GM18907 (cell line): ENCODE results near the gene PSEN1.
A peak's percentile ranks its signal among the peaks of the same experiment; 100 is the strongest.

Source experiments
- ATAC-seq: cut with Tn5 transposase; IDR thresholded peaks from one replicate; pipeline ENCODE4 v1.9.1; 2021; ENCODE audit warnings: mild to moderate bottlenecking, moderate library complexity; ENCODE audit not compliant: unreplicated experiment

The PSEN1 gene

GRCh38 chr14:73237786-73238423 is 101.6 kb downstream of the PSEN1 start:
- ATAC-seq = no peak

DNA sequence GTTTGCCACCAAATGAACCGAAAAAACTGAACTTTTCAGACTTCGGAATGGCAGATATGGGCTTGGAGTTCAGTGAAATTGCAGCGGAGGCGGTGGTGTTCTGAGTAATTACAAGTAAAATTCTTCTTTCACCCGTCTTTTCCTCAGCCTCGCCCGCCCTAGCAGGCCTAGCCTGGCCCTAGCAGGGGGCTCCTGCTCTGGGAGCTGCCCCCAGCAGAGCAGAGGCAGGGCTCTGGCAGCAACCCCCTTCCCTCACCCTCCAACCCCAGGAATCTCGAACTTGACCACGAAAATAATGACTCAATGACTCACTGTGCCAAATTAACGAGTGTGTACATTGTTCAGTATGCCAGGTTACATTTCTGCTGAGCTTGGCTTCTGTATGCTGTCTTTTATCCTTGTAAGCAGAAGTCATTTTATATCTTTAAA is 102.1 kb downstream of the PSEN1 start:
- no peak for ATAC-seq

GRCh38 chr14:73238941-73239340 is 102.6 kb downstream of the PSEN1 start:
- ATAC-seq = no peak

- ATAC-seq = no peak
Observed at GRCh38 chr14:73239393-73240241, 103.3 kb downstream of the PSEN1 start.

DNA sequence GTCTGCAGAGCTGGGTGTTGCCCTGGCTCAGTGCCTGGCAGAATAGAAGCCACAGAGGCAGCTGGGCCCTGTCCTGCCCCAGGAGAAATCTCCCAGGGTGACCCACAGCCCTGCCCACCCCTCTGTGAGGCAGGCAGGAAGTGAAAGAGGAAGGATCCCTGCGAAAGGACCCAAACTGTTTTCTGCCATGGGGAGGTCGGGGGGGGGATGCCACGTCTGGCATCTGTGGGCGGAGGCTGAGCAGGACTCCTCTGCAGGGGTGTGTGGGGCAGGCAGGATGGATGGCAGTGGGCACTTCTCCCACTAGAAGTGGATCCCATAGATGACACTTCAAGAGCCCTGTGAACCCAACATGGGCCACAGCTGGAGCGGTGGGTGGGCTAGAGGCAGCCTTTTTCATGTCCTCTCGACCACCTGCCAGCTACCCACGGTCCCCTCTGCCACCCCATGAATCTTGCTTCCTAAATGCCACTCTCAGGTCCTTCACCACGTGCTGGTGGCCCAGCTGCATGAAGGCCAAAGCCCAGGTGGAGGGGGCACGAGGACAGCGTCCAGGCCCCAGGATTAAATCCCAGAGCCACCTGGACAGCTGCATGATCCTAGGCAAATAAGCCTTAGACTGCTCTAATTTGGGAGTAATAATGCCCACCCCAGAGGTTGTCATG is 104.6 kb downstream of the PSEN1 start:
- no peak for ATAC-seq

DNA sequence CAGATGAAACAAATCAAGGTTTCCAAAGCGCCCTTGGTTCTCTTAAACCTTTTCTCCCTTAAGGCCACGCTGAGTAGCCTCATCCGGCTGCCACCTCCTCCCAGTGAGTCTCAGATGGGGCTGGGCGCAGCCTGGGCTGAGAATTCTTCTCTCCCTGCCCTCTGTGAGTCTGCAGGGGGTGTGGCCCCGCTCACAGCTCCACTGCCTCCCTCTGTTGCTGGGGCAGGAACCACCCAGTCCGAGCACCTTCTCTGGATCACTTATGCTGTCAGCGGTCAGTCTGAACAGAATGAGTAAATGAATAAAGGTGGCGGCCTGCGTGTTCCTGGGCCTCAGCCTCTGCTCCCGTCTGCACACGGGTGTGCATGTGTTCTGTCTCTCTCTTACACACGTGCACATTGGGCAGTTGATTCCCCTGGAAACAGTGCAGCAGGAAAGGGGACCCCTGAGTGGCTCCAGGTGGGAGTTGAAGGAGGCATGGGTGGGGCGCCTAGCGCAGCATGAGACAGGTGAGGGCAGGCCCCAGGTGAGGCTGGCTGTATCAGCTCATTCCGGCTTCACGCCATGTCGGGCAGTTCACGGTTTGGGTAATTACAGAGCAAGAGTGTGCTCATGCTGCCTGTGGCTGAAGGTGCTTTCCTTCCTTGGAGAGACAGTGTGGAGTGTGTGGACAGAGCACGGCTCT is 105.3 kb downstream of the PSEN1 start:
- no peak for ATAC-seq

DNA sequence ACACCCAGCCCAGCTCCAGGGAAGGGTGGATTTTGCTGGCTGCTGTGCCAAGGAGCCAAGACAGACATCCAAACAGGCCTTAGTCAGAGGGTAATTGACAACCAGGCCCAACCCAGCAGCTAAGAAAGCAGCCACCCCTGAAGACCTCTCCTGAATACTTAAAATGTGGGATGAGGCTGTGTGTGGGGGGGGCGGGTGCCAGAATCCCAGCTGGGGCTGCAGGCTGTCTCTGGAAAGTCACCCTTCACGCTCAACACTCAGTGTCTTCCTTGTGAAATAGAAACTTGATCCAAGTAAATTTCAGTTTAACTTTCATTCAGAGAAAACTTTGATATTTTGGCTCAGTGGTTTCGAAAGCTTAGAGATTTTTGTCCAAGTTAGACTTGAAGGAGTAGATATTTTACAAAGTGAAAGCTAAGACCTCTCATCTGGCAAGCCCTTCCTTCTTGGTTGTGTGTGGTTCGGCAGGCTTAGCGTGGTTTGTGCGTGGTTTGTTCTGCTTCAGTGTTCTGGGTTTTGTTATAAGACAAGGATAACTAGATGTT is 106.1 kb downstream of the PSEN1 start:
- ATAC-seq = no peak

DNA sequence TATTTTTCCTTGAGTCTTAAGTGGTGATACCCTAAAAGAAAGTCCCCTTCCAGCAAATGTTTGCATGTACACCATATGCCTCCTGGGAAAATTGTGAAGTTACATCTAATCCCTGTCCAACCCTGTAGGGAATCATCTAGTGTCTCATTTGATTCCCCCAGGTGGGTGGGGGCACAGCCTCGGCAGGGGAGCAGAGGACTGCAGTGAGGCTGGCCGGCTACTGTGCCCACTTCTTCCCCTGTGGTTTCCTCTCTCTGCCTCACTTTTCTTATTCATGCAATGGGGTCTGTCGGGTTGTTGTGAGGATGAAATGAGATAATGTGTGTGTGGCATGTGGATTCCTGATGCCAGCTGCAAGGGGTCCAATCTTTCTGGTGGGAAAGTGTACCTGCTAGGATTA is 107.0 kb downstream of the PSEN1 start:
- ATAC-seq = no peak

GRCh38 chr14:73243748-73244147 is 107.4 kb downstream of the PSEN1 start:
- ATAC-seq = no peak

GRCh38 chr14:73244541-73245290 is 108.4 kb downstream of the PSEN1 start:
- ATAC-seq = no peak

DNA sequence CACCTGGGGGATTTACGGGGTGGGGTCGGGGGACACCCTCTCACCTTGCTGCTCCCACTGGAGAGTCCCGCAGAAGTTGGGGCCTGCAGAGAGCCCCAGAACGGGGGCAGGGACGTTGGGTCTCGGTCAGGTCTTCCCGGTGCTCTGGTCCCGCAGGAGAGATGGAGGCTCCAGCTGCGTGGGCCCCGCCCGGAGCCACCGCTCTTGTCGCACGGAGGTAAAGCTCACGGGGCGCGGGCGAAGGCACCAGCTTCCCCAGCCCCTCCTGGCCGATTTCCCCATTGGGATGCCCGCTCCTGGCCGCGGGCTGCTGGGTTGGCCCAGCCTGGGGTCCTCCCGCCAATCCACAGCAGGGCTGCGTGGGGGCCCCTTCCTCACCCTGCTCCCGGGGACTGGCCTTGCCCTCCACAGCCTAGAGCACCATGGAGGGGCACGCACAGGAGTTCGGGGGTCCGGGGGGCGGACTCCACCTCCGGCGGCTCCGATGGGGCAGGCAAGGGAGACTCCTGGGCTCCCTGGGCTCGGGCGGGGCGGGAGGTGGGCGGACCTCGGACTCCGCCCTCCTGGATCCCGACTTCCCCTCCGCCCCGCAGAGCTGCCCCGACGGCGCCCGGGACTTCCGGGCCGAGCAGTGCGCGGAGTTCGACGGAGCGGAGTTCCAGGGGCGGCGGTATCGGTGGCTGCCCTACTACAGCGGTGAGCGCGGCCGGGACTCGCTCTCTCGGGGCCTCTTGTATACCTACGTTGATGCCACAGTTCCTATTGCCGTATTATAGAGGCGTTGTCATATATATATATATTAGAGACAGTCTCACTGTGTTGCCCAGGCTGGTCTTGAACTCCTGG is 109.4 kb downstream of the PSEN1 start:
- peak; percentile 62 for ATAC-seq

GRCh38 chr14:73246387-73247150 is 110.3 kb downstream of the PSEN1 start:
- no peak for ATAC-seq

DNA sequence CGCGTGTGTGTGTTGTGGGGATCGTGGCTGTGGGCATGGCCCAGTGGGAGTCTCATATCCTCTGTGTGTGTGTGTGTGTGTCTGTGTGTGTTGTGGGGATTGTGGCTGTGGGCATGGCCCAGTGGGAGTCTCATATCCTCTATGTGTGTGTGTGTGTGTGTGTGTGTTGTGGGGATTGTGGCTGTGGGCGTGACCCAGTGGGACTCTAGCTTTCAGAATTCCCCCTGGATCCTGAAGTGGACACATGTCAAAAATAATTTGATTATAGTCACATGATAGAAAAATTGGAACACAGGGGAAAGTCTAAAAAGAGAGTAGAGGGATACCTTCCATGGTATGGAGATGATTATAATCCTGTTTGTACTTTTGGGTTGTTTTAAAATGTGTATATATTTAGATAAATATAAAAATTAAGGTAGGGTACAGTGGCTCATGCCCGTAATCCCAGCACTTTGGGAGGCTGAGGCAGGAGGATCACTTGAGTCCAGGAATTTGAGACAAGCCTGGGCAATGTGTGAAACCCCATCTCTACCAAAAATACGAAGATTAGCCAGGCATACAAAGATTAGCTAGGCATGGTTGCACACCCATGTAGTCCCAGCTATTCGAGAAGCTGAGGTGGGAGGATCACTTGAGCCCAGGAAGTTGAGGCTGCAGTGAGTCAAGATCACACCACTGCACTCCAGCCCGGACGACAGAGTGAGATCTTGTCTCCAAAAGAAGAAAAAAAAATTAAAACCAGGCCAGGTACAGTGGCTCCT is 112.0 kb downstream of the PSEN1 start:
- peak; percentile 48 for ATAC-seq

GRCh38 chr14:73249108-73249507 is 112.8 kb downstream of the PSEN1 start:
- no peak for ATAC-seq

DNA sequence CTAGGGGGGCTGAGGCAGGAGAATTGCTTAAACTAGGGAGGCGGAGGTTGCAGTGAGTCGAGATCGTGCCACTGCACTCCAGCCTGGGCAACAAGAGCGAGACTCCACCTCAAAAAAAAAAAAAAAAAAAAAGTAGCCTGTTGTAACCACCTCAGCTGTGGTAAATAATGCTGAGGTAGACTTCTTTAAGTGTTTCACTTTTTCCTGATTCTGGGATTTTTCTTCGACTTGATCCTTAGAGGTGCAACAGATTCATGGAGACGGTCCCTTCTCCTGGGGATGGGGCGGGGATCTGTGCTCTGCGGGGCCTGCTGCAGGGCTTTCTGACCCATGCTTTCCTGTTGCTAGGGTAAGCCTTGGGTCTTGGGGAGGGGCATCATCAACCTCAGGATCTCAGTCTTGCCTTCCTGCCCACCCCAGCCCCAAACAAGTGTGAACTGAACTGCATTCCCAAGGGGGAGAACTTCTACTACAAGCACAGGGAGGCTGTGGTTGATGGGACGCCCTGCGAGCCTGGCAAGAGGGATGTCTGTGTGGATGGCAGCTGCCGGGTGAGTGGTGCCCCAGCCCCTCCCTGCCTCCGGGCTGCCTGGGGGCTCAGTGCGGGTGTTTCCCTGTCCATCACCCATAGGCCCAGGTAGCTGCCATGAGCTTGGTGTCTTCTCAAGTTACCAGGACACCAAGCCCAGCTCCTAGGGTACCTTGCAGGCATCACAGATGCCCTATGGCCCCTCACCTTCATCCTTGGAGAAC is 113.4 kb downstream of the PSEN1 start:
- ATAC-seq = no peak

- no peak for ATAC-seq
Observed at GRCh38 chr14:73250317-73250713, 114.0 kb downstream of the PSEN1 start.
